HepG2 (cell line): ENCODE measurements around the gene MEX3A. TPM values are rescaled to one million over a fixed set of nuclear protein-coding genes. Genes with fewer than 3 reads are reported as not detected.

Experiments
- ATAC-seq: fragments of 200-7000 bp; cut with Tn5 transposase; 3 replicates; pipeline ENCODE4 v1.9.1; 2020; ENCODE audit warnings: mild to moderate bottlenecking, moderate library complexity
- BruUV-seq: library from RNA; stranded (reverse); fragments of 400-500 nt; replicated peaks from 2 replicates; lab custom pipeline; 2021; lab: Mats Ljungman, UMichigan
- CTCF ChIA-PET: fragments of 300-600 bp; formaldehyde crosslinking; extraction: SDS; loops from one replicate; lab custom pipeline; 2021; ENCODE audit warnings: low total read pairs, inconsistent platforms, low intra/inter-chr PET ratio; lab: Yijun Ruan, JAX
- POLR2A ChIA-PET: fragments of 350-600 bp; sonication (Branson Sonifier 250); formaldehyde crosslinking; loops from one replicate; lab custom pipeline; 2020; ENCODE audit warnings: antibody characterized with exemption, inconsistent platforms; lab: Yijun Ruan, JAX
- DNase-seq: peaks from one replicate; pipeline ENCODE4 v3.0.0-alpha.2; 2015; ENCODE audit warnings: low spot score
- FAIRE-seq: peaks from 3 replicates; lab custom pipeline; 2011; peaks lifted over from hg19 to GRCh38; lab: Jason Lieb, UNC
- H2AFZ ChIP-seq: one replicate; pipeline ENCODE4 v1.6.1; 2011; ENCODE audit warnings: low read length, inconsistent platforms
- H3K27ac ChIP-seq: fragments of 300-600 bp; 3 replicates; pipeline ENCODE4 v1.8.0; 2011; ENCODE audit warnings: mixed run types, mild to moderate bottlenecking, mixed read lengths, low read length, inconsistent platforms; ENCODE audit not compliant: insufficient read depth; ENCODE audit errors: extremely low read length
- H3K27me3 ChIP-seq, 2 experiments: fragments of 200-600 bp in 1 of 2; 2 replicates in 1 of 2; 3 replicates in 1 of 2; pipeline versions ENCODE4 v1.6.0 to v1.8.0; 2011; ENCODE audit warnings: low read length in 2 of 2, mild to moderate bottlenecking in 2 of 2, moderate library complexity in 2 of 2, inconsistent platforms in 1 of 2; ENCODE audit not compliant: insufficient read depth in 2 of 2, control insufficient read depth in 1 of 2
- H3K36me3 ChIP-seq, 2 experiments: fragments of 200-600 bp in 1 of 2; replicated peaks in 1 of 2; 2 replicates in 1 of 2; 3 replicates in 1 of 2; pipeline versions ENCODE4 v1.5.1 to v1.8.0; 2011; ENCODE audit warnings: low read length in 2 of 2, inconsistent platforms in 1 of 2; ENCODE audit not compliant: insufficient read depth in 2 of 2, control insufficient read depth in 1 of 2
- H3K4me1 ChIP-seq: 2 replicates; pipeline ENCODE4 v1.5.1; 2012; ENCODE audit warnings: low read length, inconsistent platforms; ENCODE audit not compliant: insufficient read depth
- H3K4me2 ChIP-seq: 2 replicates; pipeline ENCODE4 v1.6.0; 2011; ENCODE audit warnings: low read depth, low read length, inconsistent platforms
- H3K4me3 ChIP-seq, 3 experiments: fragments of 200-600 bp in 1 of 3; sonication (generic), shearing (Covaris generic) in 1 of 3; replicated peaks in 1 of 3; 2 replicates each; pipeline ENCODE4 v1.5.1; 2011 to 2016; ENCODE audit warnings: low read length in 3 of 3, inconsistent platforms in 2 of 3, low read depth in 2 of 3, mild to moderate bottlenecking in 2 of 3, control low read depth in 1 of 3, mixed read lengths in 1 of 3; ENCODE audit not compliant: insufficient read depth in 1 of 3
- H3K79me2 ChIP-seq: one replicate; pipeline ENCODE4 v1.6.1; 2011; ENCODE audit warnings: low read length, inconsistent platforms; ENCODE audit not compliant: insufficient read depth
- H3K9ac ChIP-seq: 2 replicates; pipeline ENCODE4 v1.6.0; 2011; ENCODE audit warnings: mild to moderate bottlenecking, low read depth, low read length, inconsistent platforms; ENCODE audit not compliant: insufficient read depth
- H3K9me3 ChIP-seq: 2 replicates; pipeline ENCODE4 v1.5.1; 2012; ENCODE audit warnings: mild to moderate bottlenecking, low read length
- H4K20me1 ChIP-seq: 2 replicates; pipeline ENCODE4 v1.6.0; 2011; ENCODE audit warnings: inconsistent platforms, mild to moderate bottlenecking, low read length, moderate library complexity; ENCODE audit not compliant: insufficient read depth
- AHDC1 ChIP-seq: sonication (generic); formaldehyde crosslinking; IDR thresholded peaks from 2 replicates; pipeline ENCODE4 v1.5.1; 2020; ENCODE audit warnings: mild to moderate bottlenecking, missing genetic modification reagents, borderline replicate concordance
- ATF7 ChIP-seq, 2 experiments: fragments of 450-650 bp in 1 of 2; sonication (generic) in 1 of 2; formaldehyde crosslinking in 1 of 2; IDR thresholded peaks; 2 replicates each; pipeline versions ENCODE4 v1.4.0 to v1.6.1; 2016 to 2020; ENCODE audit warnings: antibody characterized with exemption in 1 of 2, mild to moderate bottlenecking in 1 of 2, missing genetic modification reagents in 1 of 2
- GABPB1 ChIP-seq: IDR thresholded peaks from 2 replicates; pipeline ENCODE4 v1.6.1; 2016; ENCODE audit warnings: mild to moderate bottlenecking, missing genetic modification reagents, moderate library complexity, missing compliant biosample characterization
- HMGA1 ChIP-seq: sonication (generic); formaldehyde crosslinking; conservative IDR thresholded peaks from 2 replicates; pipeline ENCODE4 v1.4.0; 2020; ENCODE audit warnings: missing genetic modification reagents
- JARID2 ChIP-seq: sonication (generic); formaldehyde crosslinking; IDR thresholded peaks from 2 replicates; pipeline ENCODE4 v1.8.1; 2023; ENCODE audit warnings: missing genetic modification reagents, inconsistent platforms; ENCODE audit not compliant: insufficient replicate concordance
- LCORL ChIP-seq, 2 experiments: fragments of 450-650 bp in 1 of 2; sonication (generic) in 1 of 2; formaldehyde crosslinking in 1 of 2; IDR thresholded peaks; 2 replicates each; pipeline versions ENCODE4 v1.5.0 to v1.6.1; 2017 to 2020; ENCODE audit warnings: antibody characterized with exemption in 1 of 2, missing genetic modification reagents in 1 of 2
- ZNF326 ChIP-seq: sonication (generic); formaldehyde crosslinking; IDR thresholded peaks from 2 replicates; pipeline ENCODE4 v1.4.0; 2020; ENCODE audit warnings: missing genetic modification reagents, borderline replicate concordance
- ZNF556 ChIP-seq: sonication (generic); formaldehyde crosslinking; IDR thresholded peaks from 2 replicates; pipeline ENCODE4 v1.4.0; 2020; ENCODE audit warnings: mild to moderate bottlenecking, missing genetic modification reagents, borderline replicate concordance
- ZNF709 ChIP-seq: sonication (generic); formaldehyde crosslinking; IDR thresholded peaks from 2 replicates; pipeline ENCODE4 v1.5.0; 2020; ENCODE audit warnings: mild to moderate bottlenecking, missing genetic modification reagents
- ZNF766 ChIP-seq: sonication (generic); formaldehyde crosslinking; IDR thresholded peaks from 2 replicates; pipeline ENCODE4 v1.5.0; 2020; ENCODE audit warnings: missing genetic modification reagents, borderline replicate concordance
- WGBS: methylation state at CpG from one replicate; pipeline ENCODE4 v1.1.6; 2017; ENCODE audit warnings: low lambda C conversion rate; 5-methylcytosine and 5-hydroxymethylcytosine counted together
- in situ Hi-C: cut with HindIII; loops from 2 replicates; pipeline ENCODE4 v1.10.0; 2017; ENCODE audit warnings: low pct_unique_long_range_greater_than_20kb; ENCODE audit not compliant: extremely low pct_ligation_motif_present
- intact Hi-C: fragments of 100-400 bp; cut with micrococcal nuclease; formaldehyde crosslinking; loops from one replicate; pipeline ENCODE4 v1.10.0; 2022; ENCODE audit not compliant: unreplicated experiment
- polyA plus RNA-seq, 8 experiments: library from polyadenylated mRNA; depleted of rRNA in 3 of 8; stranded (reverse) in 7 of 8; unstranded in 1 of 8; fragments of >200 nt; fragmentation: Illumina TruSeq in 4 of 8; extraction: Trizol in 4 of 8; gene quantifications; 2 replicates each; pipeline versions ENCODE4 v1.2.1 to v1.2.3, GENCODE V29; 2011 to 2016; ENCODE audit warnings: low read depth in 4 of 8, missing spikeins in 1 of 8, mixed read lengths in 1 of 8; ENCODE audit not compliant: insufficient read depth in 1 of 8
- total RNA-seq, 5 experiments: library from RNA; depleted of rRNA; stranded (reverse); fragments of >200 nt; fragmentation: Illumina TruSeq; extraction: Trizol; gene quantifications; 2 replicates each; pipeline ENCODE4 v1.2.3, GENCODE V29; 2016; ENCODE audit warnings: low read depth in 1 of 5

MEX3A gene
- total and polyA plus RNA-seq, 2 of the 13 experiments (the other 11 are each of a cell fraction or from before 2014, with no cell fraction given) = 7.6 to 9.1 TPM

DNA sequence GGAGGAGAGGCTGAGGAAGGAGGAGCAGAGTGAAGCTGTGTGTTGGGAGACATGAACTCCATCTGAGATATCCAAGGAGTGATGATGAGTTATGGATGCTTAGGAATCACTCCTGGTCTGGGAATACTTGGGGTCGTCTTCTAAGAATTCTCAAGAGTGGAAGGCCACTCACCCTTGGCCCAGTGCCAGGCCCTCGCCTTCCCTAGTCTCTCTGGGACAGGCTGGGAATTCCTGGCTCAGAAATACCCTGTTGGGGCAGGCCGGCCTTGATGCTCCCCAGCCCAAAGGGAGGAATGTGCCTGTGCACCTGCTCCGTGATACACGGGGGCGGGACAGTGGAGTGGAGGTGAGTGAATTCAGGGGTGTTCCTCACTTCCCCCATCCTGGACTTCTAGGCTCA is 19.6 kb upstream of the MEX3A start:
- Histone ChIP-seq H3K4me3 (no peak overlapping the region), H3K79me2 (no peaks in the 10 kb centered on the region), H3K27me3 (0 out of 5 replicates have a peak, but pooled peaks cover 0 to 2% of the 10 kb centered on the region in 2 experiments), H3K9me3 (no peaks in the 10 kb centered on the region), H4K20me1 (no peaks in the 10 kb centered on the region), H3K4me1 (peaks cover 95% of the 10 kb centered on the region), H3K36me3 (no peaks in the 10 kb centered on the region), H3K9ac (no peak overlapping the region), H3K27ac (no peak overlapping the region), H2AFZ (no peak overlapping the region), H3K4me2 (no peak overlapping the region)
- TF ChIP-seq LCORL (IDR thresholded peaks at IDR 0.05) (0 out of 2 replicates have a peak, but pooled peaks have one; percentile 12), LCORL (CRISPR knock-in tag; IDR thresholded peaks at IDR 0.05) (no peak), ATF7 (IDR thresholded peaks at IDR 0.05) (no peak), ATF7 (CRISPR knock-in tag; IDR thresholded peaks at IDR 0.05) (no peak)
- in situ Hi-C loops (no loop called here), intact Hi-C loops (no loop called here)
- DNase-seq (no peak), FAIRE-seq (no peak), ATAC-seq (no peak)
- WGBS = 96% methylated on average over 5 of the region's 6 CpGs
- ChIA-PET CTCF (interaction anchor here (0.7 kb wide), 1 partner anchor 28 kb away, joined by 3 read pairs; no protein-coding TSS in a partner anchor), POLR2A (interaction anchor here (6.9 kb wide), 1 partner anchor 26 kb away, joined by 84 read pairs; no protein-coding TSS in a partner anchor)
- no TSS peak for BruUV-seq

DNA sequence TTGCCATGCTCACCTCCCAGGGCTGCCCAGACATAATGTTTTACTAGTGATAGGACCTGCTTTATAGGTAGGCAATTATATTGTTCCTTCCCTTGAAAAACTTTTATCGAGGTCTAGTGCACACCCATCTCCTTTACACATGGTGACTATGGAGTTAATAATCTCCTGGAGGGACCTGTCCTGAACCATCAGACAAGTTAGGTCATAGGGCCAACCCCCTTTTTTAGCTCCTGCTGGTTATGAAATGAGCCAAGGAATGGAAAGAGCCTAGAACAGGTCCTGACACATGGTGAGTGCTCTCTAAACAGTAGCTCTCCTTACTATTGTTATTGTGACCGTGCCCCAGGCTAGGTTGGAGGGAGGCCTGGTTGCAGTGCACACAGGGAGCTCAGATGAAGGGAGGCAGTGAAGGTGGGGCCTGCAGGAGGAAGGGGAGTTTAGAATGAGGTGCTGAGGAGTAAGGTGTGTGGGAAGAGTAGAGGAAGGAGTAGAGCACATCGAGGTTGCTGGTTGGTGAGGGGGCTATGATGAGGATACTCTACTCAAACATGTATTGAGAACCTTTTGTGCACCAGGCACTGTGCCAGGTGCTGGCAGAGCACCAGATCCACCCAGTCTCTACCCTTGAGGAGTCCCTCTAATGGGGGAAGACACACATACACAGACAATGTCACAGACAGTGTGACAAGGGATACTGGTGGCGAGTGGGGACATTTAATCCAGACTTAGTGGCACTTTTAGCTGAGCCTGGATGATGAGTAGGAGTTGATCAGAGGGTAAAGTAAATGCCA is 18.1 kb upstream of the MEX3A start:
- no peaks in the 10 kb centered on the region for H3K36me3 ChIP-seq
- no peak overlapping the region for H3K4me2 ChIP-seq
- no peak overlapping the region for H3K9ac ChIP-seq
- peaks cover 97% of the 10 kb centered on the region for H3K4me1 ChIP-seq
- DNase-seq (no peak), ATAC-seq (no peak), FAIRE-seq (no peak)
- BruUV-seq = no TSS peak
- no peaks in the 10 kb centered on the region for H4K20me1 ChIP-seq
- H3K4me3 ChIP-seq = no peak overlapping the region
- in situ Hi-C loops (no loop called here), intact Hi-C loops (no loop called here)
- H2AFZ ChIP-seq = no peak overlapping the region
- H3K9me3 ChIP-seq = no peaks in the 10 kb centered on the region
- POLR2A ChIA-PET = interaction anchor here (1.1 to 11.0 kb wide), 4 partner anchors 14 to 28 kb away, joined by 4 to 113 read pairs (median 12); partner anchors contain the start of gene LMNA
- no peak overlapping the region for H3K27ac ChIP-seq
- H3K27me3 ChIP-seq = no peaks in the 10 kb centered on the region
- H3K79me2 ChIP-seq = no peaks in the 10 kb centered on the region
- CTCF ChIA-PET = no interaction called here
- WGBS = 67% methylated on average over 4 of the region's 4 CpGs
- TF ChIP-seq ZNF556 (CRISPR knock-in tag) = no peak
- no peak for TF ChIP-seq ATF7 (IDR thresholded peaks at IDR 0.05)
- no peak for TF ChIP-seq ATF7 (CRISPR knock-in tag; IDR thresholded peaks at IDR 0.05)
- TF ChIP-seq AHDC1 (CRISPR knock-in tag) = no peak
- no peak for TF ChIP-seq ZNF766 (CRISPR knock-in tag)
- no peak for TF ChIP-seq JARID2 (CRISPR knock-in tag)
- TF ChIP-seq ZNF326 (CRISPR knock-in tag) = no peak
- TF ChIP-seq ZNF709 (CRISPR knock-in tag) = no peak
- TF ChIP-seq GABPB1 = no peak
- TF ChIP-seq HMGA1 (CRISPR knock-in tag) = no peak
